ENCODE measurements around the gene IBA57.

The IBA57 gene

DNA sequence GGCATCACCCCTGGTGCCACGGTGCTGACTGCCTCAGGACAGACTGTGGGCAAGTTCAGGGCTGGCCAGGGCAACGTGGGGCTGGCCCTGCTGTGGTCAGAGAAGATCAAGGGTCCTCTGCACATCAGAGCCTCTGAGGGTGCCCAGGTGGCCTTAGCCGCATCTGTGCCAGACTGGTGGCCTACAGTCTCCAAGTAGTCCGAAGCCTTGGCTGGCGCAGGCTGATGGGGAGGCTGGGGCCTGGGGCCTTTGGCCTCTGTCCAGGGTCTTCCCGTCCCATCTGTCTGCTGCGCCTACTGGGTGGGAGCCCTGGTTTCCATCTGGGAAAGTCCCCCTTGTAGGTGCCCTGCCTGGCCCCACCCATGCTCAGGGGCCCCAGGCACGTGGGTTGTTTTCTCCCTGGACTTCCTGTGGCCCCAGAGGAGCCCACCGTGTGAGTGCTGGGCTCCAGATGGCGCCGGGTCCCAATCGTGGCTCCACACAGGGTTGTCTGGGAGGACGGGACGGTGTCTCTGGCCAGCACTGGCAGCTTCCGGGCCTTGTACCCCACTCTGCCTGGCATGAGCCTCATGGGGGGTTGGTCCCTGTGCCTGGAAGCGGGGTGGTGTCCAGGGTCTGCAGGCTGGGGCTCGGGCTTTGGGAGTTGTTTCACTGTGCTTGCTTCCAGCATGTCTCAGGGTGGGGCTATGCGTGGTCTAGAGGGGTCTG is 9.9 kb downstream of the IBA57 start:
- no peak for DNase-seq (ENCODE audit: extremely low spot score)
- TF ChIP-seq, protein P1, sequence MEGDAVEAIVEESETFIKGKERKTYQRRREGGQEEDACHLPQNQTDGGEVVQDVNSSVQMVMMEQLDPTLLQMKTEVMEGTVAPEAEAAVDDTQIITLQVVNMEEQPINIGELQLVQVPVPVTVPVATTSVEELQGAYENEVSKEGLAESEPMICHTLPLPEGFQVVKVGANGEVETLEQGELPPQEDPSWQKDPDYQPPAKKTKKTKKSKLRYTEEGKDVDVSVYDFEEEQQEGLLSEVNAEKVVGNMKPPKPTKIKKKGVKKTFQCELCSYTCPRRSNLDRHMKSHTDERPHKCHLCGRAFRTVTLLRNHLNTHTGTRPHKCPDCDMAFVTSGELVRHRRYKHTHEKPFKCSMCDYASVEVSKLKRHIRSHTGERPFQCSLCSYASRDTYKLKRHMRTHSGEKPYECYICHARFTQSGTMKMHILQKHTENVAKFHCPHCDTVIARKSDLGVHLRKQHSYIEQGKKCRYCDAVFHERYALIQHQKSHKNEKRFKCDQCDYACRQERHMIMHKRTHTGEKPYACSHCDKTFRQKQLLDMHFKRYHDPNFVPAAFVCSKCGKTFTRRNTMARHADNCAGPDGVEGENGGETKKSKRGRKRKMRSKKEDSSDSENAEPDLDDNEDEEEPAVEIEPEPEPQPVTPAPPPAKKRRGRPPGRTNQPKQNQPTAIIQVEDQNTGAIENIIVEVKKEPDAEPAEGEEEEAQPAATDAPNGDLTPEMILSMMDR (IDR thresholded peaks at IDR 0.05; ENCODE audit: control extremely low read depth, extremely low read depth, low read depth, missing control alignments): no peak
- POLR2A ChIA-PET: no interaction called here
- CTCF ChIA-PET: interaction anchor here (0.8 to 2.2 kb wide), 3 partner anchors 11 to 45 kb away, joined by 3 to 10 read pairs (median 4); no protein-coding TSS in a partner anchor

DNA sequence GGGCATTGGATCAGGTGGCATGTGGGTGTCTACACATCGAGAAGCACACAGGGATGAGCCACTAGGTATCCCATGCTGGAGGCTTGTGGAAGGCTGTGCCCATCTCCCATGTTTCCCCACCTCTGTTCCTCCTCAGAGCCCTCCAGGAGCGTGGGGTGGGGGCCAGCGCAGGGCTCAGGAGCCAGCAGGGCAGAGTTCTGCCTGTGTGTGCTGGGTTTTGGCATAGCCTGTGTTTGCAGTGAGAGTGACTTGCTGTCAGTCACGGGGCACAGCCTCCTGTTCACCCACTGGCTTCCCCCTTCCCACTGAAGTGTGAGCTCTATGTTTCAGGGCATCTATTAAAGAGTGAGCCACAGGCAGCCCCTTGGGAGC is 10.4 kb downstream of the IBA57 start:
- POLR2A ChIA-PET: no interaction called here
- TF ChIP-seq, protein P1 (IDR thresholded peaks at IDR 0.05; ENCODE audit: control extremely low read depth, extremely low read depth, low read depth, missing control alignments): no peak
- CTCF ChIA-PET: interaction anchor here (3.0 kb wide), 1 partner anchor 10 kb away, joined by 19 read pairs; the partner anchor contains the start of gene IBA57
- no peak for DNase-seq (ENCODE audit: extremely low spot score)

DNA sequence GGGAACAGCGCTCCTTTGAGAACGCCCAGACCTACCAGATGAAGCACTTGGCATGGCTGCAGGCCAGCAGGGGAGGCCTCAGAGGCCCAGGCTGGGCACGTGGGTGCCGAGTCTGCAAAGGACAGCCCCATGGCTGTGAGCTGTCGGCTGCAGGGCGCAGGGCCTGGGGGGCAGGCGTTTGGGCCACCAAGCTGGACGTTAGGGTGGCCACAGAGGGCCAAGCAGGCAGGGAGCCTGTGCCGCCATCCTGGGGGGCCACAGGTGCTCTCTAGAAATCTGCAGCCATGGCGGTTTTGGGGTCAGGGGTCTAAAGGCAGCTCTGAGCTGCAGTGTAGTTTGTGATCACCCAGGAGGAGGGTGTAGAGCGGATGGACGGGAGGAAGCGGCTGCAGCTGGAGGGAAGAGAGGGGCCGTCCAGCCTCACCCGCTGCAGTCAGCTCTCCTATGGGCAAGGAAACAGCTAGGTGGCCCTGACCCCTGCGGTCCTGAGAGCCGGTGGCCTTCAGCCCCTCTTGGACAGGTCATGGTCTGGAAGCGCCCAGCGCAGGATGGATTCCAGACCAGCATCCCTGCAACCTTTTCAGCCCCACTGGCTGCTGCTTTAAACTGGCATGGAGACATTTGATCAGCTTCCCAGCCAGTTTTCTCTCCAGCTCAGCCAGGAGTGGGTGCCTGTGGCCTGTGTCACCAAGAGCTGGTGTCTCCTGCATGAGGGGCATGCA is 11.0 kb downstream of the IBA57 start:
- no peak for DNase-seq (ENCODE audit: extremely low spot score)
- TF ChIP-seq, protein P1 (IDR thresholded peaks at IDR 0.05; ENCODE audit: control extremely low read depth, extremely low read depth, low read depth, missing control alignments): no peak
- CTCF ChIA-PET: interaction anchor here (0.9 to 3.0 kb wide), 4 partner anchors 10 to 41 kb away, joined by 3 to 19 read pairs (median 4); partner anchors contain the start of gene IBA57
- POLR2A ChIA-PET: no interaction called here

DNA sequence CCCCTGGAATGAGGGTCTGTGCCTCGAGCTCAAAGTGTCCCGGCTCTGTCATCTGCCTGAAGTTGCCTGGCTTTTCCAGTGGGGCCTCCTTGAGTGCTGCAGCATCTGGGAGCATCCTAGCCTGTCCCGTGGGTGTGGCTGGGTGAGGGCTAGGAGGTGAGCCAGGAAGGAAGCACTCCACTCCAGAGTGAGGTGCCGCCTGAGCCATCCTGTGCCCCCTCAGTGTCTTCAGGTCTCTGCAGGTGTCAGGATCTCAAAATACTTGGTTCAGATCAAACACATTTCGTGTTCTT is 11.5 kb downstream of the IBA57 start:
- TF ChIP-seq, protein P1 (IDR thresholded peaks at IDR 0.05; ENCODE audit: control extremely low read depth, extremely low read depth, low read depth, missing control alignments): no peak

DNA sequence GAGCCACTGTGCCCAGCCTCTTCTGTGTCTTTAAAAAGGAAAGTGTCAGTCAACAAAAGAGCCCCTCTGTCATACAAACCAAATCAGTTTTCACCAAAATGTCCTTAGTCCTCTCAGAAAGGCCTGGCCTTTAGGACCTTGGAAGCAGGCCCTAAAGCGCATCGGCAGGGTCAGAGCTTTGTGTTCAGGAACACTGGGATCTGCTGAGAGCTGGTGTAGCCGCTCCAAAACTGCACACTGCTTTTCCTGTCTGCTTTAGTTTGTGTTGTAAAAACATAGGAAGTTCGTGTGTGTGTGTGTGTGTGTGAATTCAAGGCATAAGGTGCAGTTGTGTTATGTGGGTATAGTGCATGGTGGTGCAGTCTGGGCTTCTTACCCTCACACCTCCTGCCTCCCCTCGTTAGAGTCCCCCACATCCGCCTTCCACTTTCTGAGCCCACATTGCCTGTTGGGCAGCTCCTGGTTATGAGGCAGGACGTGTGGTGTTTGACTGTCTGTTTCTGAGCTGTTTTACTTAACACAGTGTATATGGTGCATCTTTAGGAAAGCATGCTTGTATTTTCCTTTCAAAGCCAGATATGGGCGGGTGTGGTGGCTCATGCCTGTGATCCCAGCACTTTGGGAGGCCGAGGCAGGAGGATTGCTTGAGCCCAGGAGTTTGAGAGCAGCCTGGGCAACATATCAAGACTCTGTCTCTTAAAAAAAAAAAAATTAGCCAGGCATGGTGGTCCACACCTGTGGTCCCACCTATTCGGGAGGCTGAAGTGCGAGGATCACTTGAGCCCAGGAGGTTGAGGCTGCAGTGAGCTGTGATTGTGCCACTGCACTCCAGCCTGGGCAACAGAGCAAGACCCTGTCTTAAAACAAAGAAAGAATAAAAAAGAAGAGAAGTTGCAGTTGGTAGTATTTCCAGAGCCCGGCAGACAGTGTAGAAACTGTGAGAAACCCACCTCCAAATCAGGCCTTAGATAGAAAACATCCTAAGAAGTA is 12.4 kb downstream of the IBA57 start:
- ChIA-PET CTCF (interaction anchor here (1.2 to 3.0 kb wide), 3 partner anchors 12 to 13 kb away, joined by 4 to 19 read pairs (median 5); partner anchors contain the start of gene IBA57), POLR2A (no interaction called here)
- no peak for DNase-seq (ENCODE audit: extremely low spot score)
- TF ChIP-seq, protein P1 (IDR thresholded peaks at IDR 0.05; ENCODE audit: control extremely low read depth, extremely low read depth, low read depth, missing control alignments): no peak

More for the DNA sequence above, 11.5 kb downstream of the IBA57 start:
- CTCF ChIA-PET: interaction anchor here (0.9 to 3.0 kb wide), 4 partner anchors 11 to 40 kb away, joined by 3 to 19 read pairs (median 4); partner anchors contain the start of gene IBA57
- POLR2A ChIA-PET: no interaction called here
- no peak for DNase-seq (ENCODE audit: extremely low spot score)
